HG03159 (cell line): ENCODE results near the gene NEDD4L.
"Not testable (repeated sequence)": the region's sequence is repeated elsewhere in the genome, so short reads cannot be mapped to it uniquely, and the experiment has no call there.

Experiments used
- ATAC-seq: cut with Tn5 transposase; IDR thresholded peaks from one replicate; pipeline ENCODE4 v1.9.1; 2021; ENCODE audit warnings: mild to moderate bottlenecking, moderate library complexity; ENCODE audit not compliant: unreplicated experiment

The NEDD4L gene

DNA sequence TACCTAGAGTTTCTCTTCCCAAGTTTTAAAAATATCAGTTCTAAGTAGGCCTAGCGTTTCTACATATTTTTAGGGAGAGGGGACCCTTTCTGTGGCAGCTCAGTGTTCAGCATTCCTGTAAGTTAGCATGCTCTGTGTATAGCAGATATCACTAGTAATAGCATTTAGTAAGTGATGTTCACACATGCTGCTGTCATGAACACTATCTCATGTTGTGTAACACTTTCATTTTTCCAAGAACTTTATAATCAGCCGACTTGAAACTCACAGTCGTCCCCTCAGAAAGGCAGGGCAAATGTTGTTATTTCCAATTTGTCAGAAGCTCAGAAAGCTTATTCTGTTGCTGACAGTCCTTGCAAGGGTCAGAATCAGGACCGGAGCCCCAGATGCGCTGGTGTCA lies 317.2 kb downstream of the NEDD4L start:
- ATAC-seq: no peak

DNA sequence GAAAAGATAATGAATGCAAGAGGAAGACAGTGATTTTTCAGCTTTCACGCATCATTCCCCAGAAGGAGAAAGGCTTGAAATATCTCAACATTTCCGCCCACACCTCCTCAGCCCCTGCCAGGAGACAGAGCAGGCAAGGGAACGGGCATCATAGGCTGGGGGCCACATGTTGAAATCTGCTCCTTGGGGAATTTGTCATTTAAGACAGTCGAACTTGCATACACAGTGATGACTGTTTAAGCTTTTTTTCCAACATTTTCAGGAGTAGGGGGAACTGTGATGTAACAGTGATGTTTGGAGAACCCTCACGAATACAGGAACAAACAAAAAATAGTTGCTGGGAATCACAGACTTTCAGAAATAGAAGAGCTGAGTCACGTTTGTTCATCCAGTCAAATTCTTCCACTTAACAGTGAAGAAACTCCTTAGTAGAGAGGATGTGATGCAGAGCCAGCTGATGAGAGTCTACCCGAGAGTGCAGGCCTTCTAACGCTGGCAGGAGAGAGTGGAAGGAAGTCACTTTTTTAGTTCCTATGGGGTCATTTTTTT lies 318.1 kb downstream of the NEDD4L start:
- no peak for ATAC-seq

DNA sequence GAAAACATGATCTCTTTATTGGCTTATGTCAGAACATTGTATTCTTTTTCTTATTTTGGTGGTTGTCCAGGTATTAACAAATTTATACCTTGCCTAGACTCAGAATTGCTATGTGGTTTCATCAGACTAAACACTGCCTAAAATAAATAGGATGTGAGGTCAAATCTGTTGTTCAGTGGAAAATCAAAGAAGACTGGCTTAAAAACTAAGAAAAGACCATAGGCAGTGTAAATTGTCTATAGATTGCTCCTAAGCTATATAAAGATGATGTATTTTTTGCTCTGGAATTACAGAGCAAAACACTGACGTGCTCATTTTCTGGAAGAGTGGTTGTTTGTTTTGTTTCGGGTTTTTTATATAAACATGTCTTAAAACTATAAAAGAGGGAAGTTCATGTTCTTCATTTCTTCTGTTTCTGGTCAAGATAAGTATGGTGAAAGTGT lies 318.8 kb downstream of the NEDD4L start:
- no peak for ATAC-seq

DNA sequence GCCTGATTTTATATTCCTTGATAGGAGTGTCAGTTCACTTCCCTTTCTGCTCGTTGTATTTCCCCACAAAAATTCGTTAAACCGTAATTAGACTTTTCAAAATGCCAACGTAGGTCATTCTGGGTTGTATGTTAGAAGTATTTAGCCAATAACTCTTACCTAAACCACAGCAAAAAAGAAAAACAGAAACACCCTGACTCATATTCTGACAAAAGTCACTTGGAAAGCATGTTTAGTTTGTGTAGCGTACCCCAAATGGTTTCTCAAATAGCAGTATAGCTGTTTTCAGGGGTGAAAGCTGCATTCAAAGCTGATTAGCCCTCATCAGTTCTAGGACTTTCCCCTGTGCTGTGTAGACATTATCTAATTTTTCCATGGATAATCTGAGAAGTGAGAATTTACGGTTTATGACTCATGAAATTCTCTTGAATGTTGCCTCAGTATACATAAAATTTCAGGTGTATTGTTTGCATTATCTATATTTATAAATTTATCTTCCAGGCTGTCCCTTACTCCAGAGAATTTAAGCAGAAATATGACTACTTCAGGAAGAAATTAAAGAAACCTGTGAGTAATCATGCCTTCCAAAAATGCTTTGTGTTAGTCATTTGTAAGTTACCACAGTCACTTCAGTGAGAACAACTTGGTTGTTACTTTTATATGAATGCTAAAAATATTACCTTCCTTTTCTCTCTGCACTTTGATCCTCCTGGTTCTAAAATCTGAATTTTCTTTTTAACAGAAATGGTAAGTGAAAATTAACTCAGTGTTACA lies 319.9 kb downstream of the NEDD4L start:
- ATAC-seq: no peak

DNA sequence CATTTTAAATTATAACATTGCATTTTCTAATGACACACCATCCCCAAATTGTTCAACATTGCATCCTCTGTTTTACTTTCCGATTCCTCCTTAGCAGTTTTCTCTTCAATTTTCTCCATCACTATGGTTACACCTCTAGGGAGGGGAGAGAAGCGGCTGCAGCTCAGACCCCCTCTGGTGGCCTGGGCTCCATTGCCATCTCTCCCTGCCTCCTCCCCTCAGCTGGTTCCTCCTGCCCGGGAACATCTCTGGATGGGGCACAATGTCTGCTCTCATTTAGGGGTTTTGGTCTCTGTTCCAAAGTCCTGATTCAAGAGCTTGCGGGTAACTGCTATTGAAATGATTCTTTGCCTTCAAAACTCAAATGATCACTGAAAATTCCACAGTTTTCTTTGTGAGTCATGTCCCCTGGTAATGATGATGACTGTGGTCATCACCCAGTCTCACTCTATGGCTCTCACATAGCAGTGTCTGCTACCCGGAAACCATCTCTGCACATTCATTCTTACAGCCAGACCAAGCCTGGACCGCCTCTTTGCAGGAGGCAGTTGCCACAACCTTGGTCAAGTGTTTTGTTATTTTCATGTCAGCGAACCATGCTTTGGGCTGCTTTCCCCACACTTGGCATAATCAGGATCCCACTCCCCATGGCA lies 321.0 kb downstream of the NEDD4L start:
- ATAC-seq: no peak

DNA sequence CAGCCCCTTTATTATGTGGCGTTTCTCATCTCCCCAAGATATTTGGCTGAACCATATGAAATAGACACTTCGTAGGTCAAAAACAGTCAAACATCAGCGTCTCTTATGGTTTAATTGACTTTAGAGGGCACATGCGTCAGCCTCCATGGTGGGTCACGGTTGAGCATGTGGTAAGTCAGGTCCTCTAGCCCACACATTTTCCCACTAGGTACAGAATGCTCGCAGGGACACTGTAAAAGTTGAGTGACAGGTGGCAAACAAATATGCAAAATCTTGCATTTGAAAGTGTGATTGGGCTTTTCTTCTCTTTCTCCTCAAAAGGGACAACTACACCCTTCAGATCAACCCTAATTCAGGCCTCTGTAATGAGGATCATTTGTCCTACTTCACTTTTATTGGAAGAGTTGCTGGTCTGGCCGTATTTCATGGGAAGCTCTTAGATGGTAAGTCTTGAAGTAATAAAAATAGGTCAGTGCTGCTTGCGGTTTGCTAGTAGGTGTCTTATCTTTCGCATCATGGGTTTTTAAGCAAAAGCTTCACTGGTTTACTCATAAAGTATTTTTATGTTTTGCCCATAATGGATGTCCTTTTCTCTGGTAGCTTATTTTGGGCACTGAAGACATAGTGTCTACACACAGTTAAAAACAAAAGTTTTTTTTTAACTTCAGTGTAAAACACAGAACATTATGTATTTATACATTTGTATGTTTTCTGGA lies 323.6 kb downstream of the NEDD4L start:
- no peak for ATAC-seq

DNA sequence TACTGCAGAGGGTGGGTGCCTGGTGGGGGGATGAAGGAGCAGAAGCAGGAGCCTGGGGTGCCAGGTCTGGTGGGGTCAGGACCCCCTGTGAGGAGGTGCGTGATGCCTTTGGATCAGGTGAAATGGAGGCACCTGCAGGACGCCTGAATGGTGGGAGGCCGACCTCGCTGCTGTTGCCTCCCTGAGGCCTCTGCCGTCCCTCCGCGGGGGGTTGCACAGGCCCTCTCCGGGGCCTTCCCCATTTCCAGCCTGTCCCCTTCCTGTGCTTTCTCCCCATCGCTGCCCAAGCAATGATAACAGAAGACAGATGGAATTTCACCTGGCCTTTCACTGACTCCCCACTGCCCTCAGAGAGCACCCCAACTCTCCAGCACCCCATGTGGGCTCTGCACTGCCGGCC lies 325.6 kb downstream of the NEDD4L start:
- no peak for ATAC-seq

DNA sequence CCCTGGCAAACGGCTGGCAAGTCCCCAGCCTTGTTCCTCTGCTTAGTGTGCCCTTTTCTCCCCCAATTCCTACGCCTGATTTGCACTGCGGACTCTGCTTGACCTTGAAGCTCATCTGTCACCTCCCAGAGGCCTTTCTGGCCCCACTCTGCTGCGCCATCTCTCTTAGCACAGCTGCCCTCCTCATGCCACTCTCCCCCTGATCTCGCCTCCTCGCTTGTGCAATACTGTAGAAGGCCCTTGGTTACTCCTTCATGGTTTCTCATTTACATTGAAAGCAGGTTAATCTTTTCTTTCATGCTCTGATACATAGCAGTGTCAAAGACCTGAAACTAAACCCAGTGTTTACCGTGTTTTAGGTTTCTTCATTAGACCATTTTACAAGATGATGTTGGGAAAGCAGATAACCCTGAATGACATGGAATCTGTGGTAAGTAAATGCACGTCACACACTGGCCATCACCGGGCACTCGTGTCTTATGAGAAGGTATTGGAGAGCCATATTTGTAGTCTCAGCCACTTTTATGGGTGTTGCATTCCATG lies 326.1 kb downstream of the NEDD4L start:
- no peak for ATAC-seq

DNA sequence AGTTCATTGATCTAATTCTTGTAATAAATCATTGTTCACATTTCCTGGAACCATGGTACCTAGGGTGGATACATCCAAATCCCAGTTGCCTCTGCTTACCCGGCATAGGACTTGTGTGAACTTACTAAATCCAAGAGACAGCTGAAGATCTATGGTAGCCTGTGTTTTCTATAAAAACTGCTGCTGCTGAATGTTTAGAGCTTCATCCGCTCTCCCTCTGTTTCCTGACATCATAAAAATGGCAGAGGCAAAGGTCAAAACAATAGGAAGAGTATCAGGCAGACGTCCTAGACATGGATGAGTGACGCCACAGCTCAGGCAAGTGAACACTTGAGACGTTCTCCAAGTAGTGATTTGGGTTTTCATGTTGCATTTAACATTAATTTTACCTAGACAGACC lies 326.6 kb downstream of the NEDD4L start:
- ATAC-seq: no peak

DNA sequence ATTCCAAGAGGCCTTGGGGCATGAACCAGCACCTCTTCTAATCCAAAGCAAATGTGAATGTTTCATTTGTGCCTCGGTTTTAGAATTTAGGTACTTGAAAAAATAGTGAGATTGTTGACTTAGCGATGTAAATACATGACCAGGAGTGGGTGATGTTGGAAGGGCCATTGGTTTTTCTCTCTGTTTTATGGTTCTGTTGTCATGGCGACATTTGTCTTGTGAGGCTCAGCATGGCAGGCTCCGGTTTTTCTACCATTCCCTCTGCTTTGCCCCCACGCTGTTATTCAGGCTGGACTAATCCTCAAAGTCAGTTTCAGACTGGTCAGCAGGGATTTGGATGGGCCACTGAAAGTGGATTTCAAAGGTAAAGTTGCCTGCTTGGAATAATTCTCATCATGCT lies 329.5 kb downstream of the NEDD4L start:
- ATAC-seq: no peak

DNA sequence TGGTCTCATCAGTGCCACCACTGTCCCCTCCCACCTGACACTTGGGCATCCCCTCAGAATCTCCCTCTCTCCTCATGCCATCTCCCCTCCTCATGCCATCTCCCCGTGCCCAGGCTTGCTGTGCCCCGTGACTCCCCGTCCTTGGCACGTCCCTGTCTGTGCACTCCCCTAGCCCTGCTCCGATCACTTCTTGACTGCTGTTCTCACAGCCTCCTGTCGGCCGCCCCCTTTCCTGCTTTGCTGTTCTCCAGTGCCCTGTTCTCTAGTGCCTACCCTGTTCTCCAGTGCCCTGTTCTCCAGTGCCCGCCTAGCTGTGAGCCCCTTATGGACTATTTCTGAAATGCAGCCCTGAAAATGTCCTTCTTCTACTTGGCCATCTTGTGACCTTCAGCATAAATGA lies 331.0 kb downstream of the NEDD4L start:
- ATAC-seq: no peak

DNA sequence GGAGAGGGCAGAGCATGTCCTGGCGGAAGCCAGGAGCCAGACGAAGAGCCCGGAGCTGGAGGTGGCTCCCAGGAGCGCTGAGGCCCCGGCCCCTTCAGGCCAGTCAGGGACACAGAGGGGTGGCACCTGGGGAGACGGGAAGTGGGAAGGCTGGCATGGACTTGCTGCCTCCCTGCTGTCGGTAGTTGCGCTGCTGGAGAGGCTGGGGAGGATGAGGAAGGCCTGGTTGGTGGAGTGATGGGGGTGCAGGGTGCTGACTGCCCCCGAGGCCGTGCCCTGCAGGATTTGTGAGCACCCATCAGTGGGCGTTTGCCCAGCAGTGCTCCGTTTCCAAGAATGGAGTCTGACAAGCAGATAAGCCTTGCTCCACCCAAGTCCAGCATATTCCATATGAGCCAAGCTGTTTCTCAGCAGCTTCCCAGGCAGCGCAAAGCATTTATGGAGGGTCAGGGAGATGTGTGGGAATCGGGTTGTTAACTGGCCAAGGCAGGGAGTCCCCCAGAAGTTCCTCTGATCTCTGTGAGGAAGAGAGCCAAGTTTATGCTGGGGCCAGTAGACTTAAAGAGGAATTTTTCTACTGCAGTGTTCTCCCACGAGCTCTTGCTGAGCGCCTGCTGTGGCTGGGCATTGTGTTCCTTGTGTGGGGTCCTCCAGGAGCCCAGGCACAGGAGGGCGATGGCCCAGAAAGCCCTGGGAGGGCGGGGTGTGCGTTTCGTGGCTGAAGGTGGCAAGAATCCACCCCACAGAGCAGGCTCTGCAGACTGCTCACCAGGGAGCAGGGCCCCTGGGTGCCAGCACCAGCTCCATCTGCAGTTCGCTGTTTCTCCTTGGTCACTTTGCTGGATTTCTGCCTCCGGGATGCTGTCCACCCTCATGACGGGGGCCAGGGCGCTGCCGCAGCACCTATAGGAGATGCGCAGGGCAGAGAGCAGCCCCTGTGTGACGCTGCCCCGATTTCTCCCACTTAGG lies 334.7 kb downstream of the NEDD4L start:
- ATAC-seq: no peak

DNA sequence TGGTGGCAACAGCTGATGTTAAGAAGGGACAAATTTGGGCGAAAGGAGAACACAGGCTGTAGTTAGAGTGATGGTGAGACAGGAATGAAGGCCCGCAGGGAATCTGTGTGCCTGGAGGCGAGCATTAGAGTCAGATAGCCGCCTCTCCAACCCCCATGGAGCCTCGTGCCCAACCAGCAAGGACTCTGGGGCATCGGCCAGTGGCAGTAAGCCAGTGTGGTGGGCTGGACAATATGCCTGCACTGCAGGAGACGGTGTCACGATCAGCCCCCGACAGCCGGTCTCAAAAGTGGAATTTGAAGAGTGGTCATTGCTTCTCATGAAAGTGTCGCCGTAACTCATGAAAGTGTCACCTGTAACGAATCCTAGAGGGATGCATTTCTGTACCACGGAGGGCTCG lies 335.4 kb downstream of the NEDD4L start:
- ATAC-seq: no peak

DNA sequence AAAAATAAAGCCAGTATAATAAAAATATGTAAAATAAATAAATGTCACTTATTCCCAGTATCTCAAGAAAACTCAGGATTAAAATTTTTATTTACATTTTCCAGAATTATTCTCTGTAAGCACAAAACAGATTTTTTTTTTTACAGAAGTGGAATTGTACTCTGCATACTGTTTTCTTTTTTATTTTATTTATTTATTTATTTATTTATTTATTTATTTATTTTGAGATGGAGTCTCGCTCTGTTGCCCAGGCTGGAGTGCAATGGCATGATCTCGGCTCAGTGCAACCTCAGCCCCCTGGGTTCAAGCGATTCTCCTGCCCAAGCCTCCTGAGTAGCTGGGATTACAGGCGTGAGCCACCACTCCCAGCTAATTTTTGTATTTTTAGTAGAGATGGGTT lies 336.1 kb downstream of the NEDD4L start:
- not testable (repeated sequence) for ATAC-seq

DNA sequence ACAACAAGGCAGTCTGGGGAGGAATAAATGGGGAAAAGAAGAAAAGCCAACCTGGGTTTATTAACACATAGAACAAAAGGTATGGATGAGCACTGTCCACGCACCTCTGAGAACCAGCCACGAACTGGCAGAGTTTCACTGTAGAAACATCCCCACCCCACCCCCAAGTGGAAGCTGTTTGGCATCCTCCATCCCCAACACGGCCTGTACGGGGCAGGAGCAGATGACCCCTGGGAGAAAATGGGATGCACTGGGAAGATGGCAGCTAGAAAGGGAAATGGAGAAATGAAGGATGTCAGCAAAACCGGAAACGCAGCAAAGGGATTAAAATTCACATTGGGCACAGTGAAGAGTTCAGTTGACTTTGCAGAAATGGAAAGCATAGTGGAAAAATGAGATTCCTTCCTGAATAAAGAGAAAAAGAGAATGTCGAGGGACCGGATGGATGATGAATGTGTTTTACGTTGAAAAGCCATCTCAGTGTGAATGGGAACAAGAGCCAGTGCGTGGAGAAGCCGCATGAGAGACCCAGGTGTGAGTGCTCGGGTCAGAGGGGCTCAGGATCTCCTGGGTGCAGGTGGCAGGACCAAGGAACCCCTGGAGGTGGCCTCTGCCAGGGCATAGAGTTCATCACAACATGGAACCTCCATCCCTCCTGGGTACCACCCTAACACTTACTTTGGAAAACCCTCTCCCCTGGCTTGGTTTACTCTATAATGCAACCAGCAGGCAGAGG lies 337.8 kb downstream of the NEDD4L start:
- no peak for ATAC-seq

DNA sequence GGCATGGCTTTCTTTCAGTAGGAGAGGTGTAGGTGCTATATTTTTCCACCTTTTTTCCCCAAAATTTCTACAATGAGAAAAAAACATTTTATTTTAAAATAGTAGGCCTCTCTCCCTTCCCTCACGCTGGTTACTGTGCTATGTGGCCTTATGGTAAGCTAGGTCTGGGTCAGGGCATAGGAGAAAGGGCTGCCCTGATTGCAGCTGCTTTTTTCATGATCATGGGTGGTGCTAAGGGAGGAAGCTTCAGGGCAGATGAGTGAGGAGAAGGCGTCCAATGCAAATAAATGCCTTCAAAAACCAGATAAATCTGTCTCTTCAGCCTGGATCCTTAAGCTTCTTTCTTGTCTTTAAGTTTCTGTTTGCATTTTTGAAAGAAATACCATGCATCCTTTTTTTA lies 338.4 kb downstream of the NEDD4L start:
- no peak for ATAC-seq

DNA sequence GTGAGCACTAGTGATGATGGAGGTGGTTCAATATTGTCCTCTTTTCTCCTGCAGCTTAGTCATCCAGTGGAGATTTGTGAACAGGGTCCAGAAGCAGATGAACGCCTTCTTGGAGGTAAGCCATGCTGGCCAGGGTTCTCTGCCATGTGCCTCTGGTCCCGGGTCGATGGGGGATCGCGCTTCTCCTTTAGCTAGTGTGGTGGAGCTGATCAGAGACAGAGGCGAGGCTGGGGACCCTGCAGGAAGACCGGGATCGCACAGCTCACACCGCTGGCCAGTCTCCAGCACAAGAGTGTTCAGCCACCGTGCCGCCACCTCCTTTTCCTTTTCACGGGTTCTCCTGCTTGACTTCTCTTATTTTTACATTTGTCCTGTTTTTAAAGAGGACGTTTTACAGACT lies 341.4 kb downstream of the NEDD4L start:
- ATAC-seq: no peak

DNA sequence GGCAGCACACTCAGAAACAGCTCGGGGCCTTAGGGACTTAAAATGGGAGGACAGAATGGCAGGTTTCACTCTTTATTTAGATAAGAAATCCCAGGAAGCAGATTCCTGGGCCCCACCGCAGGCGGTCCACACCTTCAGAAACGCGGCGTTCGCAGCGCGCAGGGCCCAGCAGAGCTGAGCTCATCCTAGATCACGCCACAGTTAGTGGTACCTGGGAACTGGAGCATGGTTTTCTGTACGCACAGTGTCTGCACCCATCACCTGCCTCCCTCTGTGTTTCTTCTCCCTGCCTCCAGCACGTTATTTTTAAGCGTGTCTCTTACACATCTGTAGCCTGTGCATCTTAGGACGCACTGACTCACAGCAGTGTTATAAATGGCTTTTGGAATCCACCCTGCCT lies 342.8 kb downstream of the NEDD4L start:
- no peak for ATAC-seq

DNA sequence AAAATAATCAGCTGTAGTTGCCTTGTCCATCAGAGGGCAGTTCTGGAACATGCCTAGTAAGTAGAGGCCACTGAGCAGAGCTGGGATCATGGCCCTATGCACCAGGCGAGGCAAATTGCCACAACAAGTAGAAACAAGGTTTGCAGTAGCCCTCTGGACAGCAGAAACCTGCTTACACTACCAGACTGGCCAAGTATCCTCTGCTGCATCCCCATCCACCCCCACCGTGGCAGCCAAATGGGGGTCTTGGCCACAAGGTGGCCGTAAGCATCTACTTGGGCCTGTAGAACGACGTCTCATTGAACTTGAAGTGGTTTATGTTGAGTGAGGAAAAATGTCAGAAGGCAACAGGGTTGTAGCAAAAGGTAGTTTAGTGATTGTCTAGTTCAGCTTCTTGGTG lies 343.7 kb downstream of the NEDD4L start:
- ATAC-seq: no peak

DNA sequence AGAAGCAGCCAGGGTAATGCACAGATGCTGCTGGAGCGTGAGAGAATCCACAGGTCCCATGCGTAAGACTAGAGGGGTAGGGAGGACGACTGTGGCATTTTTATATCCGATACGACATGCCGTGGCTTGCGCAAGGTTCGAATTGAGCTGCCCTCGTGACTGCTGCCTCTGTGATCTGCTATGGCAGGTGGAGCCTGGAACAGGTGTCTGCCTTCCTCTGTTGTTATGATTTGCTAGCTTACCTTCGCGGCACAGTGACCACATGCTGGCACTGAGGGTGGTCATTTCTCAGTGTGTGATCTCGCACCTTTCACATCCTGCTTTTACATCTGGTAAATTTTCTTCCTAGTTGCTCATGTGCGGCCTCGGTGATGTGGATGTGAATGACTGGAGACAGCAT lies 344.7 kb downstream of the NEDD4L start:
- no peak for ATAC-seq
